Gastroesophageal sphincter (tissue), 4 donors: ENCODE measurements around the gene SIGLEC8. TPM values are rescaled to one million over a fixed set of nuclear protein-coding genes. Genes with fewer than 3 reads are reported as not detected.
"Not testable (repeated sequence)": the region's sequence is repeated elsewhere in the genome, so short reads cannot be mapped to it uniquely, and the experiment has no call there.

Experiments used
- ATAC-seq: fragments of 150-250 bp; one replicate; pipeline ENCODE4 v1.9.1; 2016; ENCODE audit warnings: mild to moderate bottlenecking, moderate library complexity
- H3K27ac ChIP-seq, 4 donors: fragments of 200-600 bp; sonication (generic) in 3 of 4; 1 replicate in 3 of 4; 2 replicates in 1 of 4; pipeline ENCODE4 v1.5.1; 2016 to 2019
- H3K27me3 ChIP-seq: fragments of 200-600 bp; sonication (generic); one replicate; pipeline ENCODE4 v1.5.1; 2019
- H3K36me3 ChIP-seq, 2 donors: fragments of 200-600 bp; sonication (generic); one replicate each; pipeline ENCODE4 v1.5.1; 2019; ENCODE audit warnings: control low read depth in 1 of 2
- H3K4me1 ChIP-seq, 3 donors: fragments of 200-600 bp; sonication (generic); 1 replicate in 2 of 3; 2 replicates in 1 of 3; pipeline ENCODE4 v1.5.1; 2016 to 2019; ENCODE audit warnings: control low read depth in 2 of 3
- H3K4me3 ChIP-seq, 2 donors: fragments of 200-600 bp; sonication (generic); one replicate each; pipeline ENCODE4 v1.5.1; 2019; ENCODE audit warnings: mild to moderate bottlenecking in 1 of 2, moderate library complexity in 1 of 2
- H3K9me3 ChIP-seq, 3 donors: fragments of 200-600 bp; sonication (generic); one replicate each; pipeline ENCODE4 v1.5.1; 2017 to 2019; ENCODE audit warnings: control low read depth in 2 of 3
- CTCF ChIP-seq, 4 experiments: fragments of 200-600 bp in 2 of 4; fragments of 450-650 bp in 2 of 4; sonication (generic) in 1 of 4; IDR thresholded peaks; one replicate each; pipeline ENCODE4 v1.5.1; 2017 to 2019; ENCODE audit warnings: antibody characterized with exemption in 4 of 4, mild to moderate bottlenecking in 2 of 4, moderate library complexity in 2 of 4
- EP300 ChIP-seq: sonication (generic); formaldehyde crosslinking; IDR thresholded peaks from one replicate; pipeline ENCODE4 v1.6.1; 2017; ENCODE audit warnings: antibody characterized with exemption, mild to moderate bottlenecking
- POLR2A ChIP-seq, 2 donors: fragments of 450-650 bp; IDR thresholded peaks; one replicate each; pipeline ENCODE4 v1.6.1; 2017; ENCODE audit warnings: antibody characterized with exemption in 2 of 2, mild to moderate bottlenecking in 2 of 2, moderate library complexity in 1 of 2
- POLR2AphosphoS5 ChIP-seq: sonication (generic); formaldehyde crosslinking; IDR thresholded peaks from one replicate; pipeline ENCODE4 v1.6.1; 2017; ENCODE audit warnings: antibody characterized with exemption
- WGBS, 2 donors: methylation state at CpG; one replicate each; pipeline ENCODE4 v1.1.5; 2018; ENCODE audit warnings: low coverage in 1 of 2; 5-methylcytosine and 5-hydroxymethylcytosine counted together
- total RNA-seq, 4 donors: library from RNA; depleted of rRNA; stranded (reverse); fragments of >200 nt; gene quantifications; one replicate each; pipeline ENCODE4 v1.1.0, GENCODE V29; 2016

SIGLEC8 gene
- total RNA-seq, 4 donors from 2014 or later = 0.25 to 1.4 (median 0.54) TPM; not detected in 1

GRCh38 chr19:51430221-51430620 lies 28.0 kb downstream of the SIGLEC8 start:
- no peaks in the 10 kb centered on the region for H3K36me3 ChIP-seq
- no peaks in the 10 kb centered on the region for H3K4me1 ChIP-seq
- no peak overlapping the region for H3K4me3 ChIP-seq
- no peaks in the 10 kb centered on the region for H3K9me3 ChIP-seq
- WGBS, 2 donors = 33 to 53% methylated on average over 3 of the region's 3 CpGs
- H3K27ac ChIP-seq = no peak overlapping the region
- TF ChIP-seq POLR2A (IDR thresholded peaks at IDR 0.05) = no peak
- TF ChIP-seq CTCF (IDR thresholded peaks at IDR 0.05) = no peak
- TF ChIP-seq EP300 = no peak
- no peak for TF ChIP-seq POLR2AphosphoS5
- peaks cover 27% of the 10 kb centered on the region for H3K27me3 ChIP-seq
- ATAC-seq = no peak

- TF ChIP-seq CTCF (IDR thresholded peaks at IDR 0.05) = no peak
- TF ChIP-seq POLR2AphosphoS5 = no peak
- TF ChIP-seq EP300 = no peak
- no peak for TF ChIP-seq POLR2A (IDR thresholded peaks at IDR 0.05)
- H3K27me3 ChIP-seq = peaks cover 42% of the 10 kb centered on the region
- WGBS, 2 donors = 52 to 61% methylated on average over 2 to 3 of the region's 3 CpGs
- no peaks in the 10 kb centered on the region for H3K36me3 ChIP-seq
- H3K27ac ChIP-seq = no peak overlapping the region
- no peak for ATAC-seq
- H3K4me3 ChIP-seq = no peak overlapping the region
- H3K4me1 ChIP-seq = no peaks in the 10 kb centered on the region
- no peaks in the 10 kb centered on the region for H3K9me3 ChIP-seq
Observed at GRCh38 chr19:51427201-51427600, 31.1 kb downstream of the SIGLEC8 start.

- no peaks in the 10 kb centered on the region for H3K4me1 ChIP-seq
- peak; percentile 62 for ATAC-seq
- no peaks in the 10 kb centered on the region for H3K9me3 ChIP-seq
- 0 to 22% methylated on average over 3 to 7 of the region's 19 CpGs for WGBS, 2 donors
- H3K27me3 ChIP-seq = peaks cover 82% of the 10 kb centered on the region
- TF ChIP-seq EP300 = no peak
- no peak for TF ChIP-seq POLR2A (IDR thresholded peaks at IDR 0.05)
- no peak for TF ChIP-seq POLR2AphosphoS5
- TF ChIP-seq CTCF (IDR thresholded peaks at IDR 0.05) = peak in 3 of 4 experiments; percentile 78 to 90 (median 84)
- H3K27ac ChIP-seq = no peak overlapping the region
- no peak overlapping the region for H3K4me3 ChIP-seq
- H3K36me3 ChIP-seq = no peaks in the 10 kb centered on the region
Observed at GRCh38 chr19:51422053-51422448, 36.2 kb downstream of the SIGLEC8 start.

- no peak for TF ChIP-seq EP300
- no peak for TF ChIP-seq POLR2AphosphoS5
- TF ChIP-seq POLR2A (IDR thresholded peaks at IDR 0.05) = no peak
- TF ChIP-seq CTCF (IDR thresholded peaks at IDR 0.05) = no peak
- Histone ChIP-seq H3K36me3 (no peaks in the 10 kb centered on the region), H3K4me3 (no peak overlapping the region), H3K4me1 (no peaks in the 10 kb centered on the region), H3K27ac (no peak overlapping the region), H3K9me3 (no peaks in the 10 kb centered on the region), H3K27me3 (peaks cover 87% of the 10 kb centered on the region)
- no peak for ATAC-seq
- WGBS, 2 donors = 20 to 40% methylated on average over 2 to 6 of the region's 39 CpGs
Observed at GRCh38 chr19:51421229-51422052, 36.8 kb downstream of the SIGLEC8 start.

- not testable (repeated sequence) for H3K36me3 ChIP-seq, H3K27ac ChIP-seq, H3K4me3 ChIP-seq, H3K9me3 ChIP-seq, H3K4me1 ChIP-seq, ATAC-seq
- H3K27me3 ChIP-seq = peaks cover 89% of the 10 kb centered on the region
- WGBS, 2 donors = 85 to 90% methylated on average over 4 to 8 of the region's 11 CpGs
Observed at GRCh38 chr19:51420511-51420910, 37.7 kb downstream of the SIGLEC8 start.
